ENCODE measurements around the gene CXCL3.

DNA sequence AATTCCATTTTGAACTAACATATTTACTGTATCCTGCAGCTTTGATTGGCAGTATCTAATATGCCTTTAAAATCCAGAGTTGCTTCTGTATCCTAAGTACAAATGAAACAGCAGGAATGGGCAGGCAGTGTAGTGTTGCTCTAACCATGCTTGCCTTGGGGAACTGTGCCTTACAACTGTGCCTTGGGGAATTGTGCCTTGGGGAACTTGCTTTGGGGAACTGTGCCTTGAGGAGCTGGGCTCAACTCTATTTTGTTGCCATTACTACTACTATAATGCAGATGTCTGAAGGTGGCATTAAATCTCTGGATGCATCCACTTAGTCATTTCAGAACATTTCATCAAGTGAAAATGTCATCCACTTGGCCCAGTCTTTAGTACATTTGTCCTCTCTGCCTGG is 6.9 kb downstream of the CXCL3 start:
- TF ChIP-seq, protein P1, sequence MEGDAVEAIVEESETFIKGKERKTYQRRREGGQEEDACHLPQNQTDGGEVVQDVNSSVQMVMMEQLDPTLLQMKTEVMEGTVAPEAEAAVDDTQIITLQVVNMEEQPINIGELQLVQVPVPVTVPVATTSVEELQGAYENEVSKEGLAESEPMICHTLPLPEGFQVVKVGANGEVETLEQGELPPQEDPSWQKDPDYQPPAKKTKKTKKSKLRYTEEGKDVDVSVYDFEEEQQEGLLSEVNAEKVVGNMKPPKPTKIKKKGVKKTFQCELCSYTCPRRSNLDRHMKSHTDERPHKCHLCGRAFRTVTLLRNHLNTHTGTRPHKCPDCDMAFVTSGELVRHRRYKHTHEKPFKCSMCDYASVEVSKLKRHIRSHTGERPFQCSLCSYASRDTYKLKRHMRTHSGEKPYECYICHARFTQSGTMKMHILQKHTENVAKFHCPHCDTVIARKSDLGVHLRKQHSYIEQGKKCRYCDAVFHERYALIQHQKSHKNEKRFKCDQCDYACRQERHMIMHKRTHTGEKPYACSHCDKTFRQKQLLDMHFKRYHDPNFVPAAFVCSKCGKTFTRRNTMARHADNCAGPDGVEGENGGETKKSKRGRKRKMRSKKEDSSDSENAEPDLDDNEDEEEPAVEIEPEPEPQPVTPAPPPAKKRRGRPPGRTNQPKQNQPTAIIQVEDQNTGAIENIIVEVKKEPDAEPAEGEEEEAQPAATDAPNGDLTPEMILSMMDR (IDR thresholded peaks at IDR 0.05; ENCODE audit: low read depth, low read length, missing input control) = no peak
- no peak for TF ChIP-seq RXRA (IDR thresholded peaks at IDR 0.05)
- TF ChIP-seq, protein P2, sequence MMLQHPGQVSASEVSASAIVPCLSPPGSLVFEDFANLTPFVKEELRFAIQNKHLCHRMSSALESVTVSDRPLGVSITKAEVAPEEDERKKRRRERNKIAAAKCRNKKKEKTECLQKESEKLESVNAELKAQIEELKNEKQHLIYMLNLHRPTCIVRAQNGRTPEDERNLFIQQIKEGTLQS (IDR thresholded peaks at IDR 0.05) = no peak
- no peak for TF ChIP-seq SP1 (IDR thresholded peaks at IDR 0.05)
- TF ChIP-seq JUND (IDR thresholded peaks at IDR 0.05) = no peak
- TF ChIP-seq RAD21 (IDR thresholded peaks at IDR 0.05) = no peak
- TF ChIP-seq, protein P3, sequence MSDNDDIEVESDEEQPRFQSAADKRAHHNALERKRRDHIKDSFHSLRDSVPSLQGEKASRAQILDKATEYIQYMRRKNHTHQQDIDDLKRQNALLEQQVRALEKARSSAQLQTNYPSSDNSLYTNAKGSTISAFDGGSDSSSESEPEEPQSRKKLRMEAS (IDR thresholded peaks at IDR 0.05) = no peak
- TF ChIP-seq, protein P4, sequence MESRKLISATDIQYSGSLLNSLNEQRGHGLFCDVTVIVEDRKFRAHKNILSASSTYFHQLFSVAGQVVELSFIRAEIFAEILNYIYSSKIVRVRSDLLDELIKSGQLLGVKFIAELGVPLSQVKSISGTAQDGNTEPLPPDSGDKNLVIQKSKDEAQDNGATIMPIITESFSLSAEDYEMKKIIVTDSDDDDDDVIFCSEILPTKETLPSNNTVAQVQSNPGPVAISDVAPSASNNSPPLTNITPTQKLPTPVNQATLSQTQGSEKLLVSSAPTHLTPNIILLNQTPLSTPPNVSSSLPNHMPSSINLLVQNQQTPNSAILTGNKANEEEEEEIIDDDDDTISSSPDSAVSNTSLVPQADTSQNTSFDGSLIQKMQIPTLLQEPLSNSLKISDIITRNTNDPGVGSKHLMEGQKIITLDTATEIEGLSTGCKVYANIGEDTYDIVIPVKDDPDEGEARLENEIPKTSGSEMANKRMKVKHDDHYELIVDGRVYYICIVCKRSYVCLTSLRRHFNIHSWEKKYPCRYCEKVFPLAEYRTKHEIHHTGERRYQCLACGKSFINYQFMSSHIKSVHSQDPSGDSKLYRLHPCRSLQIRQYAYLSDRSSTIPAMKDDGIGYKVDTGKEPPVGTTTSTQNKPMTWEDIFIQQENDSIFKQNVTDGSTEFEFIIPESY (IDR thresholded peaks at IDR 0.05) = no peak
- TF ChIP-seq YY1 (IDR thresholded peaks at IDR 0.05) = no peak
- TF ChIP-seq, protein P5, sequence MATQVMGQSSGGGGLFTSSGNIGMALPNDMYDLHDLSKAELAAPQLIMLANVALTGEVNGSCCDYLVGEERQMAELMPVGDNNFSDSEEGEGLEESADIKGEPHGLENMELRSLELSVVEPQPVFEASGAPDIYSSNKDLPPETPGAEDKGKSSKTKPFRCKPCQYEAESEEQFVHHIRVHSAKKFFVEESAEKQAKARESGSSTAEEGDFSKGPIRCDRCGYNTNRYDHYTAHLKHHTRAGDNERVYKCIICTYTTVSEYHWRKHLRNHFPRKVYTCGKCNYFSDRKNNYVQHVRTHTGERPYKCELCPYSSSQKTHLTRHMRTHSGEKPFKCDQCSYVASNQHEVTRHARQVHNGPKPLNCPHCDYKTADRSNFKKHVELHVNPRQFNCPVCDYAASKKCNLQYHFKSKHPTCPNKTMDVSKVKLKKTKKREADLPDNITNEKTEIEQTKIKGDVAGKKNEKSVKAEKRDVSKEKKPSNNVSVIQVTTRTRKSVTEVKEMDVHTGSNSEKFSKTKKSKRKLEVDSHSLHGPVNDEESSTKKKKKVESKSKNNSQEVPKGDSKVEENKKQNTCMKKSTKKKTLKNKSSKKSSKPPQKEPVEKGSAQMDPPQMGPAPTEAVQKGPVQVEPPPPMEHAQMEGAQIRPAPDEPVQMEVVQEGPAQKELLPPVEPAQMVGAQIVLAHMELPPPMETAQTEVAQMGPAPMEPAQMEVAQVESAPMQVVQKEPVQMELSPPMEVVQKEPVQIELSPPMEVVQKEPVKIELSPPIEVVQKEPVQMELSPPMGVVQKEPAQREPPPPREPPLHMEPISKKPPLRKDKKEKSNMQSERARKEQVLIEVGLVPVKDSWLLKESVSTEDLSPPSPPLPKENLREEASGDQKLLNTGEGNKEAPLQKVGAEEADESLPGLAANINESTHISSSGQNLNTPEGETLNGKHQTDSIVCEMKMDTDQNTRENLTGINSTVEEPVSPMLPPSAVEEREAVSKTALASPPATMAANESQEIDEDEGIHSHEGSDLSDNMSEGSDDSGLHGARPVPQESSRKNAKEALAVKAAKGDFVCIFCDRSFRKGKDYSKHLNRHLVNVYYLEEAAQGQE (IDR thresholded peaks at IDR 0.05) = no peak
- no peak for TF ChIP-seq TAF1 (conservative IDR thresholded peaks at IDR 0.05)
- no peak for TF ChIP-seq EGR1 (IDR thresholded peaks at IDR 0.05; ENCODE audit: low read depth in 2 of 2)

Measured in liver (tissue), 3 donors.